Fibroblast of lung (primary cell): ENCODE results near the gene PSME3IP1.

ENCODE experiments used
- EZH2 ChIP-seq: IDR thresholded peaks from 2 replicates; pipeline ENCODE4 v1.5.1; 2012; ENCODE audit warnings: low read length, control low read depth, mild to moderate bottlenecking; ENCODE audit errors: missing control alignments
- TF ChIP-seq, protein P1 (sequence below), 2 donors: IDR thresholded peaks in 1 of 2; conservative IDR thresholded peaks in 1 of 2; 1 replicate in 1 of 2; 2 replicates in 1 of 2; pipeline ENCODE4 v1.5.1; 2011 to 2012; ENCODE audit warnings: low read length in 2 of 2, control low read depth in 1 of 2, inconsistent platforms in 1 of 2, low read depth in 1 of 2, mild to moderate bottlenecking in 1 of 2

- TF ChIP-seq, protein P1, sequence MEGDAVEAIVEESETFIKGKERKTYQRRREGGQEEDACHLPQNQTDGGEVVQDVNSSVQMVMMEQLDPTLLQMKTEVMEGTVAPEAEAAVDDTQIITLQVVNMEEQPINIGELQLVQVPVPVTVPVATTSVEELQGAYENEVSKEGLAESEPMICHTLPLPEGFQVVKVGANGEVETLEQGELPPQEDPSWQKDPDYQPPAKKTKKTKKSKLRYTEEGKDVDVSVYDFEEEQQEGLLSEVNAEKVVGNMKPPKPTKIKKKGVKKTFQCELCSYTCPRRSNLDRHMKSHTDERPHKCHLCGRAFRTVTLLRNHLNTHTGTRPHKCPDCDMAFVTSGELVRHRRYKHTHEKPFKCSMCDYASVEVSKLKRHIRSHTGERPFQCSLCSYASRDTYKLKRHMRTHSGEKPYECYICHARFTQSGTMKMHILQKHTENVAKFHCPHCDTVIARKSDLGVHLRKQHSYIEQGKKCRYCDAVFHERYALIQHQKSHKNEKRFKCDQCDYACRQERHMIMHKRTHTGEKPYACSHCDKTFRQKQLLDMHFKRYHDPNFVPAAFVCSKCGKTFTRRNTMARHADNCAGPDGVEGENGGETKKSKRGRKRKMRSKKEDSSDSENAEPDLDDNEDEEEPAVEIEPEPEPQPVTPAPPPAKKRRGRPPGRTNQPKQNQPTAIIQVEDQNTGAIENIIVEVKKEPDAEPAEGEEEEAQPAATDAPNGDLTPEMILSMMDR (conservative IDR thresholded peaks at IDR 0.05 in 1 of 2, IDR thresholded peaks at IDR 0.05 in 1 of 2; ENCODE audit: low read depth in 1 of 2, low read length in 2 of 2), result no peak
- no peak for TF ChIP-seq EZH2
These were observed 30.0 kb downstream of the PSME3IP1 start for GRCh38 chr16:57155702-57156350.
